NCI-H1694 treated with DMSO at 0.1 percent for 48 hours (cell line): ENCODE data around the gene FFAR4.

Experiments used
- DNase-seq: peaks from one replicate; lab custom pipeline; 2025; lab: John Stamatoyannopoulos, UW

Gene FFAR4

DNA sequence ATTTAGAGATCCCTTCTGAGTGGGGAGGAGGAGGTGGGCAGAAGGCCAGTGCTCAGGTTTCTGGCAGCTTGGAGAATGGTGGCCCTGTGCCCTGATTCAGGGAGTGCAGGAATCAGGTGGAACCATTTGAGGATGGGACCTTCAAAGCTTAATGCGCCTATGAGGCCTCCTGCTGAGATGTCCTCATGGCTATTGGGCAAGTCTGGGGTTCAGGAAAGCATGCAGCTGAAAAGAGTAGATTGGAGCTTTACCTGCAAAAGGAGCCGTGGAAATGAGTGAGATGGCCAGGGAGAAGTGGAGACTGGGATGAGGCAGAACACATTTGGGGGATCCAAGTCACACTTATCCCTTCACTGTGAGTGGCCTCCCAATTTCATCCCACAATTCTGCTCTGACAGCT is 6.1 kb downstream of the FFAR4 start:
- DNase-seq: no peak

DNA sequence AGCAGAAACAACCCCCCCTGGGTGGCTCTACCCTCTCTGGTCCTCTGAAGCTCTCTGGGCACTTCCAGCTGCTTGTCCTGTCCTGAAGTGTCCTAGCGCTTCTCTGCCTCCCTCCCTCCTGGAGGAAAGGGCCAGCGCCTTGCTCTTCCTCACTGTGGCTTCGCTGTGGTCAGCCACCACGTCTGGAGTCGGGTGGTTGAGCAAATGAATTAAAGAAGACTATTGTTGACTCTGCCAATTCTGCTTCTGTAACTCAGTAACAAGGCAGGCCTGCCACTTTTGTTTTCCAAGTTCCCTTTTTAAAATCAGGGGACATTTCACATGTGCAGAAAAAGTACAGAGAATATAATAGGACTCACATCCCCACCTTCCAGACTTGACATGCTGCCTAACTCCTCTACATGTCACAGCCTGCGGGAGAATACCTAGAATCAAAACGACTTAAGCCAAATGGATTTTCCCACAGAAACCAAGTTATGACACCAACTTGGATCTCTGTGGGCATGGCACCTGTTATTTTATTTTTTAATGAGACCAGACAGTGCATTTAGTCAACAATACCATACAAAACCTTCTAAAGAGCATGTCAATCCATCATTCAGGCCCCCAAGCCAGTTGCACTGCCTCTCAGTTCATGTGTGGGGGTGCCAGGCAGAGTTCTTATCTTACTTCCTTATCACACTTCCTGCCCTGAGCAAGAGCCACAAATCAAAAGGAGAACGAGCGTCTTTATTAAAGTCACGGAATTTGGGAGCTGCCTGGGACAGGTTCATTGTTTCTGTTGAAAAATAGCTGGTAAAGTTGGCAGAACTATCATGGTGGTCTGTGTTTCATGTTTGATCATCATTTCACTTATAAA is 6.8 kb downstream of the FFAR4 start:
- no peak for DNase-seq

DNA sequence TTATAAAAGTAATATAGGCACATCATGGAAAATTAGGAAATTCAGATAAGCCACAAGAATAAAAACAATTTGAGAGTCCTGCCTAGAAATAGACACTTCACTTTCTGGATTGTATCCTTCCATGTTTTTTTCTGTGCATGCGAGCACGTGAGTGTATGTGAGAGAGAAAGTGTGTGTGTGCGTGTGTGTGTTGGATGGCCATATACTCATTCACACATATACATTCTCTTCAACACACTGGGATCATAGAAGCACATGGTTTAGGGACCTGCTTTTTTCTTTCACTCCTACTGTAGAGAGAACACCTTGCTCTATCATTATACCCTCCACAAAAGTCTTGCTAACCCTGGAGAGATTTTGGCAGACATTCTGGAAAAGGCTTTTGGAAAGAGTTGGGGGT is 7.5 kb downstream of the FFAR4 start:
- DNase-seq: no peak

DNA sequence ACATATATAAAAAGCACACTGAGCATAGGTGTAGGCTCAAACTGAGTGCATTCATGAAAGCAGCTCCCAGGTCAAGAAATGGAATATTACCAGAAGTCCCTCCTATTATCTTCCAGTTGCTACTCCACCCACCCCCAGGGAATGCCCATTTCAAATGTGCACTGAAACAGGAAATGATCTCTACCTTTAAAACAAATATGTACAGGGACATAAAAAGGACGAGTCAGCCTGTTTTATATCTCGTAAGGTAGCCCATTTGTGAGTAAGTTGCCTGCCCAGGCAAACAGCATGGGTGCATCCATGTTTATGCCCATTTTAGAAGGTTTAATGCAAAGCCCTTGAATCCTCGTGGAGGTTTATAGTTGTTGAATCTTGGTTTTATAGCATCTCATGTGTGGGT is 10.4 kb downstream of the FFAR4 start:
- no peak for DNase-seq

DNA sequence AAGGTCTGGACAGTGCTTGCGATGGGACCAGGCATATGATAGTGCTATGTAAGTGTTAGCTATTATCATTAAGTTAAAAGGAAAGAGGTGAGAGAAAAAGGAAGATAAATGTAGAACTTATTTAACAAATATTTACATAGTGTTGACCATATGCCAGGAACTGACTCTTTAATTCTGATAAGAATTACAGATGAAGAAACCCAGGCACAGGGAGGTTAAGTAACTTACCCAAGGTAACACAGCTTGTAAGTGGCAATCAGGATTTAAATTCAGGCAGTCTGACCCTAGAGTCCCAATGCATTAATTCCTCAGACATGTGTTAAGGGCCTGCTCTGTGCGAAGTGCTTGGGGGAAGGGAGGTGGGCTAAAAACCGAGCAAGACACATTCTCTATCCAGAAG is 11.1 kb downstream of the FFAR4 start:
- no peak for DNase-seq

DNA sequence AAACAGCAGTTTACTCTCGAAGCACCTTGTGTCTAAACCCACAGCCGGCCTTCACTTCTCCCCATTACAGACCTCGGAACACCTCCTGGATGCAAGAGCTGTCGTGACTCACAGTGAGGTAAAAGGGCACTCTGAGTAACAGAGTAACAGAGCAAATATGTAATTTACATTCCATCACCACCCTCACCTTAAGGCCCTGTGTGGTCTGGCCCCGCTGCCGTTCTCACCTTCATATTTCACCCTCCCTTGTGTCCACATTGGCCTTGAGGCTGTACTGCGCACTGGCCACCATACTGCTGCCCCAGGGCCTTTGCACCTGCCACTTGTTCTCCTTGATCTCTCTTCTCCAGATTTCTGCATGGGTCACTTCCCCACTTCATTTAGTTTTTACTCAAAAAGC is 12.6 kb downstream of the FFAR4 start:
- no peak for DNase-seq

DNA sequence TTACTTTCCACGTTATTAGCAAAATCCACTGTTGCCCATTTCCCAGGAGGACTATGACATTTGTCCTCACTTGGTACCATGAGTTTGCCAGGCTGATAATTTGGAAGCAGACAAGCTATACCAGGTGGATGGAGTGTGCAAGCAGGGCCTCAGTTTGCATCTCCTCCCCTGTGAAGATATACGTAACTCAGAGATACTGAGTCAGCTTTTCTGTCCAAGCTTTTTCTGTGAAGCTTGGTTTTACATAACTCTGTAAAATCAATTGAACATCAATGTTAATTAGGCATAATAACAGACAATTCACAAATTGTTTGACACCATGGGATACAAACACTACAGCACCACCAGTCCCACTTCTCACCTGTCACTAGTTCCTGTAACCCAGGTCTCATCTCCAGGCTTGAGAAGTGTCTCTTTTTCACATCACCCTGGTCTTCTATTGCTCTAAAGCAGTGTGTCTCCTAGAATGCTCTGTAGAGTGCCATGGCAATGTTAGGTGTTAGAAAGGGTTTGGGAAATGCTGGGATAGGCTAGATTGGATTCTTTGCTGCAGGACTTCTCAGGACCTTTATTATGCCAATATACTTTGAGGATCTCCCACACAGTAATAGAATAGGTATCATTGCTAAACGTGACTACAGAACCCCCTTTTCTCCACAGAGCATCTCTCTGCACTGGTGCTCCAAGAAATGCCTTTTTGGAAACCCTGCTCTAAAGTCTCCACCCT is 13.7 kb downstream of the FFAR4 start:
- DNase-seq: no peak

DNA sequence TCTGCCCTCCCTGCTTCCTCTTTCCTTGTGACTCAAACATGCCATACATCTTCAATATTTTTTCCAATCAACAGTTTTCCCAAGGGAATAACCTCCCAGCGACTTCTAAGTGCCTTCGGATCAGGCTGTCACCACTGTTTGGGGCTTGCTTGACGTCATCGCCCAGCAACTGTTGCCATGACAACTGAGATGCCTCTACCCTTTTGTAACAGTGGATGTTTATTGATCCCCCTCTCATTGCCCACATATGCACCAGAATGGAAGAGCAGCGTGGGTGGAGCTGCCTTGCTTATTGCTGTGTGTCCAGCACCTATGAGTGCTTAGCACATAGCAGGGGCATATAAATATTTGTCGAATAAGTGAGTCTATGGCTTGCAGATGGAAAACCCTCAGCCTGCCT is 14.4 kb downstream of the FFAR4 start:
- DNase-seq: no peak

DNA sequence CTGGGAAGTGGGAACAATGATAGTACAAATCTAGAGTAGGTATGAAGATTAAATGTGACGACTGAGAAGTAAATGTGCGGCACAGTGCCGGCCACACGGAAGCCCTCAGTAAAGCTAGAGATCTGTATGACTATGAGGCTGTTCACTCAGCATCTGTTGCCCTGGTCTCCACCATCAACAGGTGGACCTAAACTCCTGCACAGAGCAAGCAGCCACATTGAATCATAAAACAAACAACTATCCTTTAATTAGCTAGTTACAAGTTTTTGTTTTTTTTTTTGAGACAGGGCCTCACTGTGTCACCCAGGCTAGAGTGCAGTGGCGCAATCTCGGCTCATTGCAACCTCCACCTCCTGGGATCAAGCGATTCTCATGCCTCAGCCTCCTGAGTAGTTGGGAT is 18.0 kb downstream of the FFAR4 start:
- DNase-seq: no peak

DNA sequence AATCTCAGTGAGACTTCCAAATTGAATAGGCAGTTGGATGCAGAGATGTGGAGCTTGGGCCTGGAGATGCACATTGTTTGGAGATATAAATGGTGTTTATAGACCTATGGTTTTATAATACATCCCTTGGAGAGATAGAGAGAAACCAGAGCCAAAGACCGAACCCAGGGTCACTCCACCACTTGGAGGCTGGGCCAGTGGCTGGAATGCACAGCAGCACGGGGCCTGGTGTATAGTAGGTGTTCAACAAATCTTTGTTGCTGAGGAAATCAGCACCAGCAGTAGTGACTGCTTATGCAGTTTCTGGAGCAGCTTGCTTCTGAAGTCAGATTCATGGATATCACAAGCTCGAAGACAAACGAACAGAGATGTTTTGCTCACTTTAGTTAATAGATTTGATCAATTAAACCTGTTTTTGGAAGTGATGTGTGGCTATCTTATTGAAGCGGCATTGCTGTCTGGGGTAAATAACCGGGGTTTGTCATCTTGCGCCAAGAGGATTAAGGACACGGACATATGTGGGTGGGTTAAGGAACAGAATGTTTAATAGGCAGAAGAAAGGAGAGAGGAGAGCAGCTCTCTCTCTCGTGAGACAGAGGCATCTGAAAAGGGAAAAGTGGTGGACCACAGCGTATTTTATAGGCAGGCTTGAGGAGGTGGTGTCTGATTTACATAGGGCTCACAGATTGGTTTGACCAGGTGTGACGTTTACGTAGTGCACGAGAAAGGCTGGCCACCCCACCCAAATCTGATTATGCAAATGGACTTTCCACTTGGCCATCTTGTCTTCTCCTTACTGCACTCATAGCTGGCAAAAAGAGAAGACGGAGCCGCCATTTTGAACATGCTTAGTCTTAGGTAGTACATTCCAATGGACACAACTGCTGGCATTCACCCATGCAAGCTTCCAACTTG is 23.4 kb downstream of the FFAR4 start:
- no peak for DNase-seq

DNA sequence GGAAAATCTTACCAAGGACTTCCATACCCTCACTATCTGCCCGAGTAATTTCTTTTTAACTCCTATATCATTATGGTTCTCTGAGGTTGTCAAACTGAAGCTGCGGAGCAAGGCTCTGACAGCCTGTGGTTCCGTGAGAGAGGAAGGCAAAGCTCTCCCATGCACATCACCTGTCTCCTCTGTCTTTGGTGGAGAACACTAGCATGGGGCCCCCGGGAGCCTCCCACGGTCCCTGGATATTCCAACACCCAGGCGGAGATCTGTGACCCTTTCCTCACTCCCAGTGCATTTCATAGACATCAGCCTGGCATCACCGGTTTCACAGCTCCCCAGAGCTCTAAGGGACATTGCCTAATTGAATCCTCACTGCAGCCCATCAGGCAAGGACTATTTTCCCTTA is 24.2 kb downstream of the FFAR4 start:
- no peak for DNase-seq

DNA sequence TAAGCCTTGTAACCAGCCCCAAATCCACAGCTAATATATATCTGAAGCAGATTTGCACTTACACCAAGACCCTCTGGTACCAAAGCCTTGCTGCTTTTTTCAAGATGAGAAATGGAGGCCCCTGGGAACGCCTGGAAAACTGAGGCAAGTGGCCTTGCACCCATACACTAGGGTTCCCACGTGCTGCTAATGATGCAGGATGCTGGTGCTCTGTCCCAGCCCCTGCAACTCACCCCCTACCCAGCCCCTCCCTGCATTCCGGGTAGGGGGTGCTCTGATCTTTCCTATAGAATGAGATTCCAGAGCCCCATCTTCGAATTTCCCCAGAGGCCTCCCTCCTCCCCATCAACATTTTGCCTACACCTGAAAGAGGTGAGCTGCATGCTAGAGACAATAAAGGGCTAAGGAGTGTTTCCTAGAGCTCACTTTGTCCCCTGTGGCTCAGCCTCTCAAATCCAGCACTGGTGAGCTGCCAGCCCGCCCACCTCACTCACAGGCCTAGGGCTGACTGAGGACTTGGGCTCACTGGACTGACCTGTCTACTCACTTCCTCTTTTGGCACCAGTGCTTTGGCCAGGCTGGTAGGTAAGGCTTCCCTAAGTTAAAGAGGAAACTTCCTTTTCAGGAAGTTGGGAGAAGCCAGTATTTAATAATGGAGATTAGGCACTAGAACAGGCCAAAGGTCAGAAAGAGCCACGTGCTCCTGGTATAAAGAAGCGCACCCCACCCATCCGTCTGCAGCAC is 24.8 kb downstream of the FFAR4 start:
- no peak for DNase-seq

DNA sequence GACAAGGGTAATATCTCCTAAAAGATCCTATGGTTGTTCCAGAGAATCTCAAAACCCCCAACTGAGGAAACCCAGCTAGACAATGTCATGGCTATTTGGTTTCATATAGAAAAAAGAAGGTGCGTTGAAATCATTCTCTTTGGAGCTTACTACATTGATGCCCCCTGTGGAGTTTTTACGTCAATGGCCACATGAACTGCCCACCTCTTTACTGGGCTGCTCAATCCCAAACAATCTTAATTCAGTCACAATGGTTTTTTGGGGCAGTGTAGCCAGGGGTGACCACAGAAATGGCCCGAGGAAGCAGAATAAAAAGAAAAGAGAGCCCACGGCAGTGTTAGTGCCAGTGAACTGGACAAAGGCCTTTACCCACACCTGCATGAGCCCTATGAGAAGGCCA is 26.8 kb downstream of the FFAR4 start:
- no peak for DNase-seq

DNA sequence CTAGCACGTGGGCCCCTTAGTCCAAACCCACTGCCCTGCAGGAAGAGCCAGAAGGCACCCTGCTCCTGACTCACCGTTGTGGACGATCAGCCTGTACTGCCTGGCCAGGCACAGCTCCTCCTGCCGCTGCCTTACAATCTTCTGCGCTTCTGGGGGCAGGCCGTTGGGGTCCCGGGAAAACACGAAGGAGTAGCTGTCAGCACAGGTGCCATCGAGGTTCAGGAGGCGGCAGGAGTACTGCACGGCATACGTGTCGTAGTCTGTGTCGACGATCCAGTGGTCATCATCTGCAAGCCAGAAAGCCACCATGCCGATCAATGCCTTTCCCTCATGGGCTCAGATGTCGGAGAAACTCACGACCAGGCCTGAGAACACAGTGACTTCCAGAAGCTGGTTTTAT is 27.3 kb downstream of the FFAR4 start:
- no peak for DNase-seq

DNA sequence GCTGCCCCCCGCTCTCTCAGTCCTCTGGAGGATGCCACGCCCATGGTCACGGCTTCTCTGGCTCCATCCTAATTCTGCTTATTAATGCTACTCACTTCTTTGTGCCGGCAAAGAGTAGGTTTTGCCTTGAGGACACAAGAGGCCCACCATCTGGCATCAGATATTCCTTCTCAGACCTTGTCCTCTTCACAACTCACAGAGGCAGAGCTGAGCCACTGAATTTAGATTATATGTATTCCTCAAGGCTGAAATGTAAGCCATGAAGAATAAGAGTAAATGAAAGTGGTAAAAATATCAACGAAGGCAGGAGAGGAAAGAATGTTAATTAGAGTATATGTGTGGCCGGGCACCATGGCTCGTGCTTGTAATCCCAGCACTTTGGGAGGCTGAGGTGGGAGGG is 28.1 kb downstream of the FFAR4 start:
- no peak for DNase-seq

DNA sequence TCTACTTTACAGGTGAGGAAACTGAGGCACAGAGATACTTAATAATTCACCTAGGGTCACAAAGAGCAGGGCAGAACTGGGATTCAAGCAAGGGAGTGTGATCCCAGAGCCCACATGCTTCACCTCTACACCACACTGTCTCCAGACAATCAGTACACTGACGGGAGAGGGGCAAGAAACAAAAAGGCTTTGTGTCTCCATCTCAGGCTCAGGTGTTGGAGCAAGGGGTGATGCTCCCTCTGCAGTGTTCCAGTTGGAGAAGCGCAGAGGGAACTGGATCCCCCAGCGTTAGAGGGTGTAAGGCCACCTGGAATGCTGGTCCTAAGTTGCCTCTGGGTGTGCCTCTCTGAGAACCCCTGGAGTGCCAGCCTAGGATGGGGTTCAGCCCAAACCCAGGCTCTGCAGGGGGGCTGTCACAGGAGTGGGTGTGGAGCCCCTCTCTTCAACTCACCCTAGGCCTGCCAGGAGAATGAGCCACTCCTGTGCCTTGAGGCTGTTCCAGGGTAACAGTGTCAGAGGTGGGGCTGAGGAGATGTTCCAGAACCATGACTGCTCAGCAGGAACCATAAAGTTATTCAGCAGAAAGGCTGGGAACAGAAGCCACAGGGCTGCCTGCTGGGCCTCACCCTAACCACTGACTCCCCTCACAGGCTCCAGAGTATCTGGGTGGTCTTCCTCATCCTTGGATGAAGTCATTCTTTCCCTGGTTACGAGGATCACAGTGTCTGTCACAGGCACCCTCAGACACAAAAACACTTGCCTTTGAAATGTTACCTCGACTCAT is 29.1 kb downstream of the FFAR4 start:
- no peak for DNase-seq

DNA sequence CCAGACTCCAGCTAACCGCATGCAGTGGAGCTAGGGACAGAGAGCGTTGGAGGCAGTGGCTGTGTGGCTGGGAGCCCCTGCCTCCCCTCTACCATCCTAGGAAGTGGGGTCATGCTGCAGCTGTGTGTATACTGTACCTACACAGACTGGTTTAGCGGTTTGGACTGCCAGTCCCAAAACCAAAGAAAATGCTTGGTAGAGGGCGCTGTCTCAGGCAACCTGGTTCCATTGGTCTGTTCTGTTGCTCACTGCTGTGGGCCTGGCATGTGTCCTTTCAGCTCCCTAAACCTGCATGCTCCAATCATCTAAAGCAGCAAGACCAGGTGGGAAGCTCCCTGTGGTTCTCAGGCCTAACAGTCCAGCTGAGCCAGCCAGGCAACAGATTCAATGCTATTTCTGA is 30.1 kb downstream of the FFAR4 start:
- DNase-seq: no peak

DNA sequence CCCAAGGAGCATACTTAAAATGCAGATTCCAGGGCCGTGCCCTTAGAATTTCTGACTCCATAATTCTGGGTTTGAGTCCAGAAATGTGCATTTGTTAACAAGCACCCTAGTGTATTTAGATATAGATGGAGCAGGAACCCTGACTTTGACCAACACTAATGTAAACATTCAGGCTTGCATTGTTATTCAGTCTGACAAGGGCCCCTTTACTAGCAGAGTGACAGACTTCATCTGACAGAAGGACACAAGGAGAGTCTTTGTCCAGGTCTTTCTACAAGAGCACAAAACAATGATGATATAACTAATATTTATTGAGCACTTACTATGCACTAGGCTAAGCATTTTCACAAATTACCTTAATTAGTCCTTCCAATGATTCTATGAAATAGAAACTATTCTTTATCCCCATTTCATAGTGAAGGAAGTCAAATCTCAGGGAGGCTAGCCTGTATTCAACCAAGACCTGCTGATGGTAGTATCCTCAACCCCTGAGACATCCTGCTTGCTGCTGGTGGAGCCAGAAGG is 30.7 kb downstream of the FFAR4 start:
- DNase-seq: no peak

DNA sequence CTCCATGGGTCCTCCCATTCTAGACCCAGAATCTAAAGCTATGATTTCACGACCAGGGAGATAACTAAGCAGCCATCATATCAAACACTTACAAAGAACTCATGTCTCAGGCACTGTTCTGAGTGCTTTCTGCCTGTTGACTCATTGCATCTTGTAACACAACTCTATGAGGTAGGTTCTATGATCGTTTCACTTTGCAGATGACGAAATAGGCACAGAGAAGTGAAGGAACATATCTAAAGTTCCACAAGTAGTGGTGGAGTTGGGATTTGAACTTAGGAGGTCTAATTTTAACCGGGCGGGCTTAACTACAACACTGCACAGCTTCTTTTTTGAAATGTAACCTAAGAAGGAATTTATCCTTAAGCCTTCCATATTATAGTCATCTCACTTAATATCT is 31.7 kb downstream of the FFAR4 start:
- no peak for DNase-seq

DNA sequence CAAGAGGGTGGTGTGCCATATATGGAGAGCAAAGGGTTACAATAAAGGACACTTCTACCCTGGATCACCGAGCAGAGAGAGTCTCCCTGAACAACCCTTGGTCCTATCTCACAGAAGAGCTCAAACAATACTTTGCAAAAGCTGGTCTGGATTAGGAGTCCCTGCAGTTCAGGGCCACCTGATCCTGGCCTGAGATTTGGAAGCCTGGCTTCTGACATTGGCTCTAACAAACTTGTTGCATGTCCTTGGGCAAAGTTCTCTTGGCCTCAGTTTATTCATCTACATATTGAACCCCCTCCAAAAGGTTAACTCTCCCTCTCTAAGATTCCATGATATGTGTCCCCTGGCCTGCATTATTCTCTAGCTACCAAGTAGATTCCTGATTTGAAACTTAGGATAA is 32.9 kb downstream of the FFAR4 start:
- DNase-seq: no peak

DNA sequence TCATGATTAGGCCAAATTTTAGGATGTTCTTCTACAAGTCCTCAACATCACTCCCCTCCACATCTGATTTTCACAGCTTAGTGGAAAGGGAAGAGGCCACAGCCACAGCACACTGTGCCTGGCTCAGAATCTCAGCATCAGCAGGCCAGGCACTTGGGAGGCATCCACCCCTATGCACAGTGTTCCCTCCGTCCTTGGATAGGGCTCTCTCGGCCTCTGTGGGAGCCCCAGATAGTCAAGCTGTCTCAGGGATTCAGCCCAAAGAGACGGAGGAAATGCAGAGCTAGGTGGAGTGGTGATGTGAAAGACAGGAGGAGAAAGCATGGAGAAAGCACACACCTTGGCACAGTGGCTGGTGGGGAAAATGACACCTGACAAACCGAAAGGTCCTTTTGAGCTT is 33.3 kb downstream of the FFAR4 start:
- no peak for DNase-seq
